HG03469 (cell line): ENCODE results near the gene FYCO1.
"Not testable (repeated sequence)": the region's sequence is repeated elsewhere in the genome, so short reads cannot be mapped to it uniquely, and the experiment has no call there.

Experiments
- ATAC-seq: cut with Tn5 transposase; IDR thresholded peaks from one replicate; pipeline ENCODE4 v1.9.1; 2021; ENCODE audit warnings: mild to moderate bottlenecking, moderate library complexity, moderate number of reproducible peaks; ENCODE audit not compliant: unreplicated experiment

The FYCO1 gene

GRCh38 chr3:45995236-45996192 lies at the start of gene FYCO1:
Gene FYCO1, minus strand, starts transcription at chr3:45995824. Its CDS starts 10,914 bp downstream, at chr3:45984910.
- peak; percentile 53 for ATAC-seq

- ATAC-seq = no peak
Measured at GRCh38 chr3:46038916-46039315, 43.3 kb upstream of the FYCO1 start.

DNA sequence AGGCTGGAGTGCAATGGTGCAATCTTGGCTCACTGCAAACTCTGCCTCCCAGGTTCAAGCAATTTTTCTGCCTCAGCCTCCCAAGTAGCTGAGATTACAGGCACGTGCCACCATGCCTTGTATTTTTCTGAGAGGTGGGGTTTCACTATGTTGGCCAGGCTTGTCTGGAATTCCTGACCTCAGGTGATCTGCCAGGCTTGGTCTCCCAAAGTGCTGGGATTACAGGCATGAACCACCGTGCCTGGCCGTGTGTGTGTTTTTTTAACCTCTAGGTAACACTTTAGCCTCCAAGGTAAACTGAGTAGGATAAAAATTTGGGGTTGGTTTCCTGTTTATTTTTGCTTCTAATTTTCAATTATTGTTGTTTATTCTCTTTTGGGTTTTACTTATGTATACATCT lies 42.4 kb upstream of the FYCO1 start:
- ATAC-seq = not testable (repeated sequence)

- ATAC-seq = no peak
Measured at GRCh38 chr3:46036191-46036590, 40.6 kb upstream of the FYCO1 start.

GRCh38 chr3:46031747-46032146 lies 36.1 kb upstream of the FYCO1 start:
- ATAC-seq = no peak

GRCh38 chr3:46031269-46031668 lies 35.6 kb upstream of the FYCO1 start:
- no peak for ATAC-seq

- ATAC-seq = no peak
Measured at GRCh38 chr3:46030626-46031025, 35.0 kb upstream of the FYCO1 start.

DNA sequence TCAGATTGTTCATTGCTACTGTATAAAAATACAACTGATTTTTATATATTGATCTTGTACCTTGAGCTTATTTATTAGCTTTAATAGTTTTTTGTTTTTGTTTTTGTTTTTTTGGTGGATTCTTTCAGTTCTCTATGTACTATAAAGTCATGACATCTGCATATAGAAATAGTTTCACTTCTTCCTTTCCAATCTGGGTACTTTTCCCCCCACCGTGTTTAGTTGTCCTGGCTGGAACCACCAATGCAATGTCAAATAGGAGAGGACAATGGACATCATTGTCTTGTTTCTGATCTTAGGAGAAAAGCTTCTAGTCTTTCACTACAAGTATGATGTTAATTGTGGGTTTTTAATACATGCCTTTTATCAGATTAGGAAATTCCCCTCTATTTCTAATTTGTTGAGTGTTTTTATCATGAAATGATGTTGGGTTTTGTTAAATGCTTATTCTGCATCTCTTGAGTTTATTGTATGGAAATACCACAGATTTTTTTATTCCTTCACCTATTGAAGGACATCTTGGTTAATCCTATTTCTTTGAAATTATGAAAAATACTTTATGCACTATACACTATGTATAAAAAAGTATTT lies 34.4 kb upstream of the FYCO1 start:
- ATAC-seq = no peak

DNA sequence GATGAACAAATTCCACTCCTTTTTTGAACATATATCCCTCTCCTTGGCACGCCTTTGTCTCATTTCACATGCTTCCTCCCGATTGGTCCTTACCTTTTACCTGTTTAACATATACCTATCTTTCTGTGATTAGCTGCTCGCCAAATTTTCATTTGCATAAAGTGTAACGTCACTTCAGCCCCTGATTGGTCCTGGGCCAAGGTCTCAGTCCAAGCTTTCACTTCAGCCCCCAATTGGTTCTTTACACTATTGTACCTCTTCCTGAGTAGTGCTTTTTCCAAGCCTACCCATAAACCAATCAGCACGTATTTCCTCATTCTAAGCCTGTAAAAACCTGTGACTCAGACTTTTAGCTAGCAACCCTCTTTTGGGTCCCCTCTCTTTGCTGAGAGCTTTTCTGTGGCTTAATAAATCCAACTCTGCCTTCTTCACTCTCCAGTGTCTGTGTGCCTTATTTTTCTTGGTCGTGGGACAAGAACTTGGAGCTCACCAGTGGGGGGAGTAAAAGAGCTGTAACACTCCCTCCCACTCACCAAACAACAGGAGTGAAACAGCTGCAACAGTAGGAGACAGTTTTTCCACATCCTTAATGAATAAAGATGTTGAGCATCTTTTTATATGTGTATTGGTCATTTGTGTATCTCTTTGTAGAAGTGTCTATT lies 32.2 kb upstream of the FYCO1 start:
- no peak for ATAC-seq

GRCh38 chr3:46027021-46027705 lies 31.5 kb upstream of the FYCO1 start, which contains the start of gene XCR1:
Gene XCR1, minus strand, starts transcription at chr3:46027483. Its CDS starts 5,536 bp downstream, at chr3:46021947.
- ATAC-seq = no peak

DNA sequence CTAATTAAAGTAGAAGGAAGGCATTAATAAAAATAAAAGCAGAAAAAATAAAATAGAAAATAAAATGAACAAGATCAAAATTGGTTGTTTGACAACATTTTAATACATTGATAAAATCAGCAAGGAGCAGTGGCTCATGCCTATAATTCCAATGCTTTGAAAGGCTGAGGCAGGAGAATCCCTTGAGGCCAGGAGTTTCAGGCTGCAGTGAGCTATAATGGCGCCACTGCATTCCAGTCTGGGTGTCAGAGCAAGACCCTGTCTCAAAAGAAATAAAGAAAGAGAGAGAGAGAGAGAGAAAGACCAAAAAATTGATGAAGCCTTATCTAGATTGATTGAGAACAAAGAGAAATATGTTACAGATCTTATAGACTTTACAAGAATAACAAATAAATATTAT lies 29.5 kb upstream of the FYCO1 start:
- ATAC-seq = no peak

DNA sequence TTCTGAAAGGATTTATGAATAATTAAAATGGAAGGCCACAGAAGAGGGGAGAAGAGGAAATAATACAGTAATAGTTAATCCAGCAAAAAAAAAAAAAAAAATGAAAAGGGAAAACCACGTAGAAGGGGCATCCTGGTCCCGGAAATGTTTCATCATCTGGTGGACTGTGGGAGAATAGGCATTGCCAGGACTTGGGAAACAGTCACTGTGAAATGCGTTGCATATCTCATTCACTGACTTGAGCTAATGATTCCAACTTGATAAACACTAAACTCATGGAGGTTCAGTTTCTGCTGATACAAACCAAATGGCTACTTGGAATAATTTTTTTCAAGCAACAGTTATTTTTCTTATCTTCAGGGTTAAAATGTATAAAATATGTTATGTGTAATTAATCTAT lies 28.5 kb upstream of the FYCO1 start:
- no peak for ATAC-seq

GRCh38 chr3:46022909-46023785 lies 27.5 kb upstream of the FYCO1 start:
- no peak for ATAC-seq

DNA sequence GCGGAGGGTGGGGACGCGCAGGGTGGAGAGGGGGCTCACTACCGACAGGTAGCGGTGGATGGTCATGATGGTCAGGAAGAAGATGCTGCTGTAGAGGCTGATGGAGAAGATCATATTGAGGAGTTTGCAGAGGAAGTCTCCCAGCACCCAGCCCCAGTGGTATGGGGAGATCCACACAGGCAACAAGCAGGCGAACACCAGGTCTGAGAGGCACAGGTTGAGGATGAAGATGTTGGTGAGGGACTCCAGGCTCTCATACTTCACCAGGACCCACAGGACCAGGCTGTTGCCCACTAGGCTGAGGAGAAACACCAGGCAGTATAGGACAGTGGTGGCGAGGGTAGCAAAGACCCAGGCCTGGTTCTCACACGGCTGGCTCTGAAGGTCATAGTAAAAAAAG lies 25.9 kb upstream of the FYCO1 start:
- ATAC-seq = no peak

DNA sequence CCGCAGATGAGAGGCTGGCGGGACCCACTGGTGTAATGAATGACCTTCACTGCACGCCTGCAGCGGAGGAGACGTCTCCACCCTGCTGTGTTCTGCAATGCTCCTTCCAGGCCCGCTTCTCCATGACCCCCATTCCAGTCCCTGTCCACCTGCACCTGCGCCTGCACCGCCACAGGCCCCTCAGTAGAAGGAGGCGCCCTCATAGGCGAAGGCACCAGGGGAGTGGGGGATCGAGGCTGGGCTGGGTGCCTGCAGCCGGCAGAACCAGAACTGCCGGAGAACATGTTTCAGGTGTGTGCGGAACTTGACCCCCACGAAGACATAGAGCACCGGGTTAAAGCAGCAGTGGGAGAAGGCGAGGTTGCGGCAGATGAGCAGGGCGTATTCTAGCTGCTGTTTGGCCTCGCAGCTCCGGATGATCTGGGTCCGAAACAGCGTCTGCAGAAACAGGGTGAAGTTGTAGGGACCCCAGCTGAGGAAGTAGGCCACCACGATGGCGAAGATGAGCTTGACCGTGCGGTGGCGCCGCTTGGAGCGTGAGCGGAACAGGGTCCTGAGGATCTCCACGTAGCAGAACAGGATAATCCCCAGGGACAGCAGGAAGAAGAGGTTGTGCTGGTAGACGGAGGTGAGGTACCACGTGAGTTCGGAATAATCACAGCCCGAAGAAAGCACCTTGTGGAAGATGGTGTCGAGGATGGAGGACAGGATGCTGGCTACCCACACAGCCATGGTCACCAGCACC lies 25.3 kb upstream of the FYCO1 start:
- no peak for ATAC-seq

GRCh38 chr3:46019707-46020106 lies 24.1 kb upstream of the FYCO1 start:
- ATAC-seq = no peak

DNA sequence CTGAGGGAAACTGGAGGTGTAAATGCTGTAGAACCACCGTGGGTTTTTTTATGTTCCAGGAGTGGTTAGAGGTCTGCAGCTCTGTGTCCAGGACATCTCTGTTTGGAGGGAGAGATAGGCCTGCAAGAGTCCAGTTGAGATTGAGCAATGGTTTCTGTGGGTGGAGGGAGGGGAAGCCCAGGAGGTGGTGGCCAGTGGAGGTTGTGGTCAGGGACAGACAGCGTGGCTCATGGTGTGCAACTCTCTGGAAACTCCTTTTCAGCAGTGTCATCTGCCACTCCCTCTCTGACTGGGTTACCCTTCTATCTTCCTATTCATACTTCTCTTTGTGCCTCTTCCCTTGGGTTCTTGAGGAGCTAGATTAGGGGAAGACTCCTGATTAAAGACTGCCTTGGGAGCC lies 22.1 kb upstream of the FYCO1 start:
- ATAC-seq = no peak

DNA sequence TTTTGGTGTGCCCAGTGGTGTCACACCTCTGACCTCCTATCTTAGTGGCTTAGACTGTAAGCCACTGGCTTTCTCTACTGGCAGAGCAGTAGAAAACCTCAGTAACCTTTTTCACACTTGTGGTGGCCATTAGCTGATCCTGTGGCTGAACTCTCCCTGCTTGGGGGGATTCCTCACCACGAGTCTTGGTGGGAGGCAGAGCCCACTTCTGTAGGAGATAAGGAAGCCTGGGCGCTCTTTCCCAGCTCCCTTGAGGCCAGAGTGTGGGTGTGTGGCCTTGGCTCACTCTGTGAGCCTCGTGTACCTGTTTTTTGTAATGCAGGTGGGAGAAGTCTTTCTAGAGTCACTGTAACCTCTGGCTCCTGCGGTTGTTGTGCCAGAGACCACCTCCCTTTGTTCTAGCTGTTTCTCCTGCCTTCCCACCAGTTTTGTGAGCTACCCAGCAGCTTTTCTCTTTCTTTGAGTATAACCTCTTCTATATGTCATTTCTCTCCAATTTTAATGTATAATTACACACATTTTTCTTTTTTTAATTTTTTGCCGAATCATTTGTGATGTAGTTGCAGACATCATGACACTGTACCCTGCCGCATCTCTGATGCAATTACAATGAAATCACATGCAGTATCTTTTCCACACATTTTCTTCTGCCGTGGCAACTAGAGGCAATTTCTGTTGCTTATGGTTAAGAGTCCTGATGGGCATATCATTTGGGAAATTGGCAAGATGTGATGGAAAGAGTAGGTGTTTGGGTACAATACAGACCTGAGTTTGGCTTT lies 17.9 kb upstream of the FYCO1 start:
- ATAC-seq = no peak

DNA sequence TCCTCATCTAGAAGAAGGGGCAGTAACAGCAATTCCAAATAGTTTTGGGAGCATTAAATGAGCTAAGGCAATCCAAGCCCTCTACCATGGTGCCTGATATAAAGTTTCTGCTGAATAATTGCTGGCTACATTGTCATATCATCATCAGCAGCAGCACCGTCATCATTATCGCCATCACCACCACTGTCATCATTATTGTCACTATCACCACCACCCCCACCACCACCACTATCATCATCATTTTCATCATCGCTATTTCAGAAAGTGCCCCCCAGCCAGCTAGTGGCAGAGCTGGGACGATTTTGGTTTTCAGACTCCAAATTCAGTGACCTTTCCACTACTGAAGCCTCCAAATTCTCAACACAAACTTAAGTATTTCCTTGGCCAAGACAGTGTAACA lies 16.6 kb upstream of the FYCO1 start:
- ATAC-seq = no peak
